DND-41 (cell line): ENCODE measurements around the gene A2ML1.
"Not testable (repeated sequence)": the region's sequence is repeated elsewhere in the genome, so short reads cannot be mapped to it uniquely, and the experiment has no call there.

Source experiments
- ATAC-seq: fragments of 200-7000 bp; cut with Tn5 transposase; 3 replicates; pipeline ENCODE4 v1.9.1; 2021; ENCODE audit warnings: low read depth; ENCODE audit not compliant: insufficient read depth
- DNase-seq: peaks from one replicate; pipeline ENCODE4 v3.0.0-alpha.2; 2020
- H2AFZ ChIP-seq: 2 replicates; pipeline ENCODE4 v1.6.0; 2012; ENCODE audit warnings: low read depth, low read length
- H3K27ac ChIP-seq: 2 replicates; pipeline ENCODE4 v1.5.1; 2012; ENCODE audit warnings: low read length, inconsistent platforms
- H3K27me3 ChIP-seq: fragments of 200-600 bp; sonication (generic); 2 replicates; pipeline ENCODE4 v1.6.0; 2012; ENCODE audit warnings: low read length, mild to moderate bottlenecking, inconsistent platforms; ENCODE audit not compliant: insufficient read depth, poor library complexity
- H3K36me3 ChIP-seq: 2 replicates; pipeline ENCODE4 v1.5.1; 2012; ENCODE audit warnings: low read length, inconsistent platforms; ENCODE audit not compliant: insufficient read depth
- H3K4me1 ChIP-seq: 2 replicates; pipeline ENCODE4 v1.5.1; 2012; ENCODE audit warnings: mild to moderate bottlenecking, low read length; ENCODE audit not compliant: insufficient read depth
- H3K4me2 ChIP-seq: 2 replicates; pipeline ENCODE4 v1.6.0; 2012; ENCODE audit warnings: mild to moderate bottlenecking, moderate library complexity, low read length, inconsistent platforms; ENCODE audit not compliant: insufficient read depth
- H3K4me3 ChIP-seq, 2 experiments: fragments of 200-600 bp in 1 of 2; shearing (Covaris generic) in 1 of 2; 2 replicates each; pipeline ENCODE4 v1.5.1; 2012 to 2016; ENCODE audit warnings: inconsistent platforms in 2 of 2, low read length in 2 of 2, mild to moderate bottlenecking in 2 of 2, low read depth in 1 of 2, moderate library complexity in 1 of 2
- H3K79me2 ChIP-seq: 2 replicates; pipeline ENCODE4 v1.6.0; 2012; ENCODE audit warnings: low read length, inconsistent platforms; ENCODE audit not compliant: insufficient read depth
- H3K9ac ChIP-seq: 2 replicates; pipeline ENCODE4 v1.6.0; 2012; ENCODE audit warnings: low read depth, mild to moderate bottlenecking, inconsistent platforms, low read length, moderate library complexity
- H3K9me3 ChIP-seq: 2 replicates; pipeline ENCODE4 v1.5.1; 2012; ENCODE audit warnings: low read length, moderate library complexity, mild to moderate bottlenecking, inconsistent platforms; ENCODE audit not compliant: insufficient read depth, severe bottlenecking
- H4K20me1 ChIP-seq: 2 replicates; pipeline ENCODE4 v1.6.0; 2012; ENCODE audit warnings: low read length; ENCODE audit not compliant: insufficient read depth
- EZH2 ChIP-seq: IDR thresholded peaks from 3 replicates; pipeline ENCODE4 v1.6.1; 2012; ENCODE audit warnings: borderline replicate concordance, low read depth, mild to moderate bottlenecking, moderate library complexity, low read length, inconsistent platforms; ENCODE audit not compliant: severe bottlenecking
- TF ChIP-seq, protein P1 (sequence below): IDR thresholded peaks from 2 replicates; pipeline ENCODE4 v1.5.1; 2012; ENCODE audit warnings: borderline replicate concordance, low read length, moderate library complexity, mild to moderate bottlenecking; ENCODE audit not compliant: poor library complexity, severe bottlenecking; ENCODE audit errors: extremely low read depth

A2ML1 gene

DNA sequence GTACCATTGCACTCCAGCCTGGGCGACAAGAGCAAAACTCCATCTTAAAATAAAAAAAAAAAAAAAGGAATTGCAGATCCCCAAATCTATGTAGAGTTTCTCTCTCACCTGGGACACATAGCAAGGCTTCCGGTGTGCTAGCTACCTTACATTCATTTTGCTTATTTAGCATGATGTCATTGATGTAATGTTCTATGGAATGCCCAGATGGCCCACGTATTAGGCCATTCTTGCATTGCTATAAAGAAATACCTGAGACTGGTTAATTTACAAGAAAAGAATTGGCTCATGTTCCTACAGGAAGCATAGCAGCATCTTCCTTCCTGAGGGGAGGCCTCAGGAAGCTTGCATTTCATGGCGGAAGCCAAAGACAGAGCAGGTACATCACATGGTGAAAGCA is 36.9 kb upstream of the A2ML1 start:
- H3K27ac ChIP-seq: no peak overlapping the region
- no peak overlapping the region for H3K4me2 ChIP-seq
- no peaks in the 10 kb centered on the region for H3K9me3 ChIP-seq
- H3K9ac ChIP-seq: no peak overlapping the region
- no peaks in the 10 kb centered on the region for H3K79me2 ChIP-seq
- no peaks in the 10 kb centered on the region for H3K4me1 ChIP-seq
- H3K36me3 ChIP-seq: peaks cover 7% of the 10 kb centered on the region; the same call in 1 of the 2 replicates
- TF ChIP-seq, protein P1, sequence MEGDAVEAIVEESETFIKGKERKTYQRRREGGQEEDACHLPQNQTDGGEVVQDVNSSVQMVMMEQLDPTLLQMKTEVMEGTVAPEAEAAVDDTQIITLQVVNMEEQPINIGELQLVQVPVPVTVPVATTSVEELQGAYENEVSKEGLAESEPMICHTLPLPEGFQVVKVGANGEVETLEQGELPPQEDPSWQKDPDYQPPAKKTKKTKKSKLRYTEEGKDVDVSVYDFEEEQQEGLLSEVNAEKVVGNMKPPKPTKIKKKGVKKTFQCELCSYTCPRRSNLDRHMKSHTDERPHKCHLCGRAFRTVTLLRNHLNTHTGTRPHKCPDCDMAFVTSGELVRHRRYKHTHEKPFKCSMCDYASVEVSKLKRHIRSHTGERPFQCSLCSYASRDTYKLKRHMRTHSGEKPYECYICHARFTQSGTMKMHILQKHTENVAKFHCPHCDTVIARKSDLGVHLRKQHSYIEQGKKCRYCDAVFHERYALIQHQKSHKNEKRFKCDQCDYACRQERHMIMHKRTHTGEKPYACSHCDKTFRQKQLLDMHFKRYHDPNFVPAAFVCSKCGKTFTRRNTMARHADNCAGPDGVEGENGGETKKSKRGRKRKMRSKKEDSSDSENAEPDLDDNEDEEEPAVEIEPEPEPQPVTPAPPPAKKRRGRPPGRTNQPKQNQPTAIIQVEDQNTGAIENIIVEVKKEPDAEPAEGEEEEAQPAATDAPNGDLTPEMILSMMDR: no peak
- TF ChIP-seq EZH2: no peak
- no peaks in the 10 kb centered on the region for H4K20me1 ChIP-seq
- H2AFZ ChIP-seq: no peak overlapping the region
- DNase-seq (no peak), ATAC-seq (no peak)
- no peak overlapping the region for H3K4me3 ChIP-seq
- H3K27me3 ChIP-seq: no peaks in the 10 kb centered on the region

DNA sequence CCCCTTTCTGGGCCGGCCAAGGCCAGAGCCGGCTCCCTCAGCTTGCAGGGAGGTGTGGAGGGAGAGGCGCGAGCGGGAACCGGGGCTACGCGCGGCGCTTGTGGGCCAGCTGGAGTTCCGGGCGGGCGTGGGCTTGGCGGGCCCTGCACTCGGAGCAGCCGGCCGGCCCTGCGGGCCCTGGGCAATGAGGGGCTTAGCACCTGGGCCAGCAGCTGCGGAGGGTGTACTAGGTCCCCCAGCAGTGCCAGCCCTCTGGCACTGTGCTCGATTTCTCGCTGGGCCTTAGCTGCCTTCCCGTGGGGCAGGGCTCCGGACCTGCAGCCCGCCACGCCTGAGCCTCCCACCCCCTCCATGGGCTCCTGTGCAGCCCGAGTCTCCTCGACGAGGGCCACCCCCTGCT is 35.2 kb upstream of the A2ML1 start:
- not testable (repeated sequence) for H3K9me3 ChIP-seq, H3K79me2 ChIP-seq, DNase-seq, ATAC-seq, H4K20me1 ChIP-seq, H3K27ac ChIP-seq, H3K4me3 ChIP-seq, H3K27me3 ChIP-seq, H3K4me1 ChIP-seq, H3K9ac ChIP-seq, H3K4me2 ChIP-seq, H2AFZ ChIP-seq, H3K36me3 ChIP-seq

DNA sequence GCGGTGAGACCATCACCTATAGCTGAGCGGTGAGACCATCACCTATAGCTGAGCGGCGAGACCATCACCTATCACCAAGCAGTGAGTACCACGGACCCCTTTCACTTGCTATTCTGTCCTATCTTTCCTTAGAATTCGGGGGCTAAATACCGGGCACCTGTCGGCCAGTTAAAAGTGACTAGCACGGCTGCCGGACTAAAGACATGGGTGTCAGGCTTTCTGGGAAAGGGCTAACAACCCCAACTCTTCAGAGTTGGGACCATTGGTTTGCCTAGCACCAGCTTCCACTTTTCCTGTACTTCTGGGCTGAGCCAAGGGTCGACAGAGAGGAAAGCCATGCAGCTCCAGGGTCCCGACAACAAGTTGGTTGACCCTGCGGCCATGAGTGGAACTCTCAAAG is 33.7 kb upstream of the A2ML1 start:
- not testable (repeated sequence) for H3K36me3 ChIP-seq, H2AFZ ChIP-seq, H3K79me2 ChIP-seq, H3K9ac ChIP-seq, H3K4me3 ChIP-seq, H3K27ac ChIP-seq, H3K4me2 ChIP-seq, ATAC-seq, DNase-seq, H4K20me1 ChIP-seq, H3K9me3 ChIP-seq, H3K27me3 ChIP-seq, H3K4me1 ChIP-seq

DNA sequence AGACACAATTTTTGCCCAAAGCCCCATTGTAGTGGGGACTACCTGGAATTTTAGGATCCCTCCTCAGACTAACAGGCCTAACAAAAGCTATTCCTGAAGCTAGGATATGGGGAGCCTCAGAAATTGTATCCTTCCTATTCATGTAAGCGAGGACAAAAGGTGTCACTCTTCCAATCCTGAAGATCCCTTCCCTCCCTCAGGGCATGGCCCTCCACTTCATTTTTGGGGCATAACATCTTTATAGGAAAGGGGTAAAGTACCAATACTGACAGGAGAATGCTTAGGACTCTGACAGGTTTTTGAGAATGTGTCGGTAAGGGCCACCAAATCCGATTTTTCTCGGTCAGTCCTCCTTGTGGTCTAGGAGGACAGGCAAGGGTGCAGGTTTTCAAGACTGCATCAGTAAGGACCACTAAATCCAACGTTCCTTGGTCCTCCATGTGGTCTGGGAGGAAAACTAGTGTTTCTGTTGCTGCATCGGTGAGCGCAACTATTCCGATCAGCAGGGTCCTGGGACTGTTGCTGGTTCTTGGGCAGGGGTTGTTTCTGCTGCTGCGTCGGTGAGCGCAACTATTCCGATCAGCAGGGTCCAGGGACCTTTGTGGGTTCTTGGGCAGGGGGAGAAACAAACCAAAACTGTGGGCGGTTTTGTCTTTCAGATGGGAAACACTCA is 32.9 kb upstream of the A2ML1 start:
- H3K4me2 ChIP-seq, DNase-seq, H2AFZ ChIP-seq, H3K36me3 ChIP-seq, ATAC-seq, H3K4me3 ChIP-seq, H3K79me2 ChIP-seq, H4K20me1 ChIP-seq, H3K27ac ChIP-seq, H3K9me3 ChIP-seq, H3K4me1 ChIP-seq, H3K9ac ChIP-seq, H3K27me3 ChIP-seq: not testable (repeated sequence)

DNA sequence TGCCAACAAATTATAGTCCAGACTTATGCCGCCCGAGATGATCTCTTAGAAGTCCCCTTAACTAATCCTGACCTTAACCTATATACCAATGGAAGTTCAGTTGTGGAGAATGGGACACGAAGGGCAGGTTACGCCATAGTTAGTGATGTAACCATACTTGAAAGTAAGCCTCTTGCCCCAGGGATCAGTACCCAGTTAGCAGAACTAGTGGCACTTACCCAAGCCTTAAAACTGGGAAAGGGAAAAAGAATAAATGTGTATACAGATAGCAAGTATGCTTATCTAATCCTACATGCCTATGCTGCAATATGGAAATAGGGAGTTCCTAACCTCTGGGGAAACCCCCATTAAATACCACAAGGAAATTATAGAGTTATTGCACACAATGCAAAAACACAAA is 29.2 kb upstream of the A2ML1 start:
- H2AFZ ChIP-seq, H3K4me2 ChIP-seq, H3K36me3 ChIP-seq, H3K9me3 ChIP-seq, H3K4me1 ChIP-seq, H3K79me2 ChIP-seq, ATAC-seq, H3K9ac ChIP-seq, DNase-seq, H3K27me3 ChIP-seq, H3K27ac ChIP-seq, H3K4me3 ChIP-seq, H4K20me1 ChIP-seq: not testable (repeated sequence)

DNA sequence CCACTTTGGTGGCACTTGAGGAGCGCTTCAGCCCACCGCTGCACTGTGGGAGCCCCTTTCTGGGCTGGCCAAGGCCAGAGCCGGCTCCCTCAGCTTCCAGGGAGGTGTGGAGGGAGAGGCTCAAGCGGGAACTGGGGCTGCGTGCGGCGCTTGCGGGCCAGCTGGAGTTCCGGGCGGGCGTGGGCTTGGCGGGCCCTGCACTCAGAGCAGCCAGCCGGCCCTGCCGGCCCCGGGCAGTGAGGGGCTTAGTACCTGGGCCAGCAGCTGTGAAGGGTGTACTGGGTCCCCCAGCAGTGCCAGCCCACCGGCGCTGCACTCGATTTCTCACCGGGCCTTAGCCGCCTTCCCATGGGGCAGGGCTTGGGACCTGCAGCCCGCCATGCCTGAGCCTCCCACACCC is 27.8 kb upstream of the A2ML1 start:
- H3K79me2 ChIP-seq, H3K4me1 ChIP-seq, H4K20me1 ChIP-seq, H3K9me3 ChIP-seq, DNase-seq, H3K9ac ChIP-seq, H3K27ac ChIP-seq, H3K4me3 ChIP-seq, ATAC-seq, H3K4me2 ChIP-seq, H2AFZ ChIP-seq, H3K27me3 ChIP-seq, H3K36me3 ChIP-seq: not testable (repeated sequence)
